Neutrophil (primary cell): ENCODE results near the gene WDR76.
"Not testable (repeated sequence)": the region's sequence is repeated elsewhere in the genome, so short reads cannot be mapped to it uniquely, and the experiment has no call there.

Source experiments
- H3K27ac ChIP-seq: fragments of 200-600 bp; sonication (generic); 2 replicates; pipeline ENCODE4 v1.5.1; 2016; ENCODE audit warnings: mild to moderate bottlenecking, moderate library complexity
- H3K27me3 ChIP-seq: fragments of 200-600 bp; sonication (generic); 2 replicates; pipeline ENCODE4 v1.6.0; 2016; ENCODE audit warnings: mild to moderate bottlenecking
- H3K36me3 ChIP-seq: fragments of 200-600 bp; sonication (generic); 2 replicates; pipeline ENCODE4 v1.5.1; 2017
- H3K4me1 ChIP-seq, 2 experiments: fragments of 200-600 bp in 1 of 2; sonication (generic) in 1 of 2; 1 replicate in 1 of 2; 2 replicates in 1 of 2; pipeline versions ENCODE4 v1.5.1 to v1.6.1; 2013 to 2016; ENCODE audit warnings: low read depth in 1 of 2, low read length in 1 of 2, mild to moderate bottlenecking in 1 of 2, moderate library complexity in 1 of 2; ENCODE audit not compliant: control insufficient read depth in 1 of 2, insufficient read depth in 1 of 2
- H3K4me3 ChIP-seq, 2 experiments: fragments of 200-600 bp in 1 of 2; sonication (generic) in 1 of 2; 1 replicate in 1 of 2; 2 replicates in 1 of 2; pipeline ENCODE4 v1.5.1; 2013 to 2016; ENCODE audit warnings: low read depth in 1 of 2, low read length in 1 of 2, mild to moderate bottlenecking in 1 of 2, moderate library complexity in 1 of 2
- H3K9me3 ChIP-seq: fragments of 200-600 bp; sonication (generic); 2 replicates; pipeline ENCODE4 v1.5.1; 2016
- CTCF ChIP-seq: fragments of 200-600 bp; sonication (generic); IDR thresholded peaks from 2 replicates; pipeline ENCODE4 v1.5.1; 2016; ENCODE audit warnings: antibody characterized with exemption

Gene WDR76

GRCh38 chr15:43808435-43808950 lies 18.3 kb upstream of the WDR76 start:
- H3K4me3 ChIP-seq = peak overlapping the region in 1 of 2 experiments; percentile 23
- peaks cover 14 to 16% of the 10 kb centered on the region in 2 experiments for H3K4me1 ChIP-seq
- no peaks in the 10 kb centered on the region for H3K27me3 ChIP-seq
- H3K9me3 ChIP-seq = no peaks in the 10 kb centered on the region
- no peak for TF ChIP-seq CTCF
- H3K36me3 ChIP-seq = peaks cover 80% of the 10 kb centered on the region
- peak overlapping the region; percentile 73 for H3K27ac ChIP-seq

- Histone ChIP-seq H3K27me3 (no peaks in the 10 kb centered on the region), H3K4me3 (peak overlapping the region; percentile 23 to 25), H3K9me3 (no peaks in the 10 kb centered on the region), H3K27ac (peak overlapping the region; percentile 73), H3K4me1 (peaks cover 14 to 16% of the 10 kb centered on the region in 2 experiments), H3K36me3 (peaks cover 80% of the 10 kb centered on the region)
- no peak for TF ChIP-seq CTCF
These were observed 17.7 kb upstream of the WDR76 start for GRCh38 chr15:43808960-43809678.

GRCh38 chr15:43815064-43815463 lies 11.7 kb upstream of the WDR76 start:
- H3K4me1 ChIP-seq, H3K4me3 ChIP-seq, H3K27me3 ChIP-seq, H3K9me3 ChIP-seq, H3K27ac ChIP-seq: not testable (repeated sequence)
- H3K36me3 ChIP-seq = peaks cover 68% of the 10 kb centered on the region

GRCh38 chr15:43821505-43821904 lies 5.3 kb upstream of the WDR76 start:
- H3K4me1 ChIP-seq = peaks cover 11 to 17% of the 10 kb centered on the region in 2 experiments
- no peak overlapping the region for H3K4me3 ChIP-seq
- no peak for TF ChIP-seq CTCF
- H3K36me3 ChIP-seq = peaks cover 10% of the 10 kb centered on the region
- H3K27ac ChIP-seq = no peak overlapping the region
- no peaks in the 10 kb centered on the region for H3K27me3 ChIP-seq
- H3K9me3 ChIP-seq = no peaks in the 10 kb centered on the region

- H3K9me3 ChIP-seq = no peaks in the 10 kb centered on the region
- H3K36me3 ChIP-seq = no peaks in the 10 kb centered on the region
- TF ChIP-seq CTCF = peak; percentile 14
- peak within 1 kb of the TSS; percentile 73 to 79 for H3K4me3 ChIP-seq
- peak within 1 kb of the TSS; percentile 93 for H3K27ac ChIP-seq
- no peaks in the 10 kb centered on the region for H3K27me3 ChIP-seq
- peaks cover 22 to 32% of the 10 kb centered on the region in 2 experiments for H3K4me1 ChIP-seq
These were observed 2.2 kb upstream of the WDR76 start, which contains the start of gene MFAP1 for GRCh38 chr15:43824302-43825246. TSS of gene MFAP1 (minus strand) at chr15:43824690. CDS start at chr15:43824569, 121 bp downstream.

GRCh38 chr15:43825305-43825704 lies 1.5 kb upstream of the WDR76 start:
- H3K4me3 ChIP-seq = peak overlapping the region; percentile 73 to 79
- H3K27me3 ChIP-seq, H3K9me3 ChIP-seq, H3K27ac ChIP-seq, H3K36me3 ChIP-seq: not testable (repeated sequence)
- peaks cover 22 to 32% of the 10 kb centered on the region in 2 experiments for H3K4me1 ChIP-seq
